SW480 (cell line): ENCODE measurements around the gene B3GLCT.
"Not testable (repeated sequence)": the region's sequence is repeated elsewhere in the genome, so short reads cannot be mapped to it uniquely, and the experiment has no call there.

Experiments used
- DNase-seq: peaks from one replicate; pipeline ENCODE4 v3.0.0-alpha.2; 2016; ENCODE audit warnings: low spot score

B3GLCT gene

GRCh38 chr13:31199849-31200636, at the start of gene B3GLCT:
TSS of gene B3GLCT (plus strand) at chr13:31199975. CDS start at chr13:31200085, 110 bp downstream.
- DNase-seq, result peak; percentile 83

GRCh38 chr13:31150315-31150985, 49.3 kb upstream of the B3GLCT start:
- DNase-seq, result no peak

- no peak for DNase-seq
These were observed 47.9 kb upstream of the B3GLCT start for GRCh38 chr13:31151837-31152236.

- no peak for DNase-seq
These were observed 44.8 kb upstream of the B3GLCT start for GRCh38 chr13:31154939-31155338.

- DNase-seq, result no peak
These were observed 40.5 kb upstream of the B3GLCT start for GRCh38 chr13:31159306-31159705.

GRCh38 chr13:31160857-31161556, 38.8 kb upstream of the B3GLCT start:
- DNase-seq, result peak; percentile 67

GRCh38 chr13:31161557-31162150, 38.1 kb upstream of the B3GLCT start, which contains the start of gene HSPH1:
TSS of gene HSPH1 (minus strand) at chr13:31161904. CDS start at chr13:31161582, 322 bp downstream.
- DNase-seq, result peak; percentile 99

GRCh38 chr13:31162151-31163008, 37.4 kb upstream of the B3GLCT start:
- peak; percentile 98 for DNase-seq

- DNase-seq, result peak; percentile 48
These were observed 33.2 kb upstream of the B3GLCT start for GRCh38 chr13:31166591-31166990.

GRCh38 chr13:31167490-31167889, 32.3 kb upstream of the B3GLCT start:
- DNase-seq, result peak; percentile 31

- DNase-seq, result no peak
These were observed 31.6 kb upstream of the B3GLCT start for GRCh38 chr13:31168166-31168565.

GRCh38 chr13:31168736-31169135, 31.0 kb upstream of the B3GLCT start:
- peak; percentile 79 for DNase-seq

- peak; percentile 33 for DNase-seq
These were observed 27.8 kb upstream of the B3GLCT start for GRCh38 chr13:31172001-31172400.

GRCh38 chr13:31172535-31172934, 27.2 kb upstream of the B3GLCT start:
- peak; percentile 84 for DNase-seq

GRCh38 chr13:31174018-31174417, 25.8 kb upstream of the B3GLCT start:
- DNase-seq, result no peak

- no peak for DNase-seq
These were observed 23.8 kb upstream of the B3GLCT start for GRCh38 chr13:31175847-31176532.

GRCh38 chr13:31177813-31178495, 21.8 kb upstream of the B3GLCT start:
- DNase-seq, result not testable (repeated sequence)

GRCh38 chr13:31179241-31179640, 20.5 kb upstream of the B3GLCT start:
- DNase-seq, result no peak

- no peak for DNase-seq
These were observed 20.0 kb upstream of the B3GLCT start for GRCh38 chr13:31179754-31180153.

- DNase-seq, result no peak
These were observed 16.8 kb upstream of the B3GLCT start for GRCh38 chr13:31182987-31183386.
